Body of pancreas (tissue), 4 donors: ENCODE measurements around the gene FBXL17.

Experiments
- POLR2A ChIP-seq, 3 donors: fragments of 450-650 bp; IDR thresholded peaks; one replicate each; pipeline ENCODE4 v1.6.1; 2016; ENCODE audit warnings: antibody characterized with exemption in 3 of 3, mild to moderate bottlenecking in 2 of 3
- TF ChIP-seq, protein P1 (sequence below), 7 experiments: fragments of 450-650 bp in 4 of 7; fragments of 200-600 bp in 3 of 7; sonication (generic) in 3 of 7; IDR thresholded peaks; one replicate each; pipeline ENCODE4 v1.5.1; 2016 to 2019; ENCODE audit warnings: antibody characterized with exemption in 7 of 7

DNA sequence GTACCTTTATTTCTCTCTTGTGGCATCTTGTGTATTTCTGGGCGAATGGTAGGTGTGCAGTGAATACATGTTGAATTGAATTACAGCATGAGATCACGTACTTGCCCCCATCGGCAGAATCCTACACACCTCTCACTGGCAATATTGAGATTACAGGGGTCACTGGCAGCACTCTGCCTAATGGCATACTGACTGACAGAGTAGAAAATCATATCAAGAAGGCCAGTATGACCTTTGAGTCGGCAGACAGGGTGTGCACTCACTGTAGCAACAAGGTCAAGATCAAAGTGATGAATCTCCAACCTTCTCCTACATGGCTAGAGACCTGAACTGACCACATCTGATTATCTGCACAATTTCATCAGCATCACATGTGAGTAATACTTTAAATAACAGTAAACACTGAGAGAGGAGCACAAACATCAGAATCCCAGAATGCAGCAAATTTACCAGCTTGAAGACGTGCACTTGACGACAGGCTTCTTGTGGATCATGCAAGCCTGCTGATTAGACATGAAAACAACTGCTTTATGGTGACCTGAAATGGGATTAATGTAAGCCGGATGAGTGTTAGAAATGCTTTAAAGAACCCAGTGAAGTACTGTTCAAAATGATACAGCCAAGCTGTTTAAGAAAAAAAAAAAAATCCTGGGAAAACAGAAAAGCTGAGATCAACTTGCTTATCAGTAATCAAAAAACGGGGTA, 444.1 kb downstream of the FBXL17 start:
- TF ChIP-seq POLR2A (IDR thresholded peaks at IDR 0.05): no peak
- TF ChIP-seq, protein P1, sequence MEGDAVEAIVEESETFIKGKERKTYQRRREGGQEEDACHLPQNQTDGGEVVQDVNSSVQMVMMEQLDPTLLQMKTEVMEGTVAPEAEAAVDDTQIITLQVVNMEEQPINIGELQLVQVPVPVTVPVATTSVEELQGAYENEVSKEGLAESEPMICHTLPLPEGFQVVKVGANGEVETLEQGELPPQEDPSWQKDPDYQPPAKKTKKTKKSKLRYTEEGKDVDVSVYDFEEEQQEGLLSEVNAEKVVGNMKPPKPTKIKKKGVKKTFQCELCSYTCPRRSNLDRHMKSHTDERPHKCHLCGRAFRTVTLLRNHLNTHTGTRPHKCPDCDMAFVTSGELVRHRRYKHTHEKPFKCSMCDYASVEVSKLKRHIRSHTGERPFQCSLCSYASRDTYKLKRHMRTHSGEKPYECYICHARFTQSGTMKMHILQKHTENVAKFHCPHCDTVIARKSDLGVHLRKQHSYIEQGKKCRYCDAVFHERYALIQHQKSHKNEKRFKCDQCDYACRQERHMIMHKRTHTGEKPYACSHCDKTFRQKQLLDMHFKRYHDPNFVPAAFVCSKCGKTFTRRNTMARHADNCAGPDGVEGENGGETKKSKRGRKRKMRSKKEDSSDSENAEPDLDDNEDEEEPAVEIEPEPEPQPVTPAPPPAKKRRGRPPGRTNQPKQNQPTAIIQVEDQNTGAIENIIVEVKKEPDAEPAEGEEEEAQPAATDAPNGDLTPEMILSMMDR (IDR thresholded peaks at IDR 0.05): no peak
